CD4-positive, alpha-beta T cell treated with Interleukin-12 subunit alpha and Interleukin-12 subunit beta, for 1 hour (primary cell): ENCODE measurements around the gene SPECC1L.
A peak's percentile ranks its signal among the peaks of the same experiment; 100 is the strongest.

Experiments used
- DNase-seq: peaks from one replicate; pipeline ENCODE4 v3.0.0-alpha.2; 2020

The SPECC1L gene

DNA sequence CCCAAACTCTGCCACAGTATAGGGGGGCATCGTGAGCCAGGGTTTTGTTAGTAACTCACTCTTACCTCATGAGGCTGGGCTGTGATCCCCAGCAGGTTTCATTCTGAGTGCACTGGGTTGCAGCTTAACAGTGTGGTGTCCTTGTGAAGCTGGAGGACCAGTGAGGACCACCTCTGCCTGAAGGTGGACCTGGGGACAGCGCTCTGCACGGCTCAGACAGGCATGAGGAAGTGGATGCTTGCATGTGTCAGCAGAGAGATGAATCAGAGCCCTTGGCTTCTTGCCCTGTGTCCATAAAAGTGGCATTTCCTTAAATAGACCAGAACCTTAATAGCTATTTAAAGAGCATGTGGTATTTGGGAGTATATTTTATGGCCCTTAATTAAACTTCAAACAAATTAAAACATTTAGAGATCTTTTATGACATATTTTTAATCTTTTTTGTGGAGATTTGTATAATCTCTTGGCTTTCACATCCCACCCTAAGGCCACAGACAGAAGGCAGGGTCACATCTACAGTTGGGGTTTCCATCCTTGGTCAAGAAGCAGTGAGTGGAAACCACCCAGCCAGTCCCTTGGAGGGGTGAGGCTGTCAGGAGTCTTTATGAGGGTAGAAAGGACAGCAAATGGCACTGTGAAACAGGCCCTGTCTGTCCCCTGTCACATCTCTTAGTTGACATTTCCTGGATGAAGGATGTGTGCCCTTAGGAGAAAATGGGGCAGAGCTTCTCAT is 132.0 kb downstream of the SPECC1L start:
- DNase-seq = no peak

DNA sequence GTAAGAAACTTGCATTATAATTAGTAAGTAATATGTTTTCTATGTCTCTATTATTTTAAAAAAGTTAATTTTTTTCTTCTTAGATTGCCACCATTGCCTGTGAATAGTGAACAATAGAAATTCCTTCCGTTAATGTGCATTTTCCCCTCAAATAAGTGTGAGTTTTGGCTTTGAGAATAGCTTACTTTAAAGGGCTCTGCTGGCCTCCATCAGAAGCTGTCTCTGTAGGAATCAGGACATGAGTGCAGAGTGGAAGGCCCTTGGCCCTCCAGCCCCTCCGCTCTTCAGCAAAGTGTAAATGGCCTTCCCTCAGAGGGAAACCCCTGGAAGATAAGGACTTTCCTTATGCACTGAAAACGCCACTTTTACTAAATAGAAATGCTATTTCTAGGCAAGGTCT is 132.7 kb downstream of the SPECC1L start:
- no peak for DNase-seq

DNA sequence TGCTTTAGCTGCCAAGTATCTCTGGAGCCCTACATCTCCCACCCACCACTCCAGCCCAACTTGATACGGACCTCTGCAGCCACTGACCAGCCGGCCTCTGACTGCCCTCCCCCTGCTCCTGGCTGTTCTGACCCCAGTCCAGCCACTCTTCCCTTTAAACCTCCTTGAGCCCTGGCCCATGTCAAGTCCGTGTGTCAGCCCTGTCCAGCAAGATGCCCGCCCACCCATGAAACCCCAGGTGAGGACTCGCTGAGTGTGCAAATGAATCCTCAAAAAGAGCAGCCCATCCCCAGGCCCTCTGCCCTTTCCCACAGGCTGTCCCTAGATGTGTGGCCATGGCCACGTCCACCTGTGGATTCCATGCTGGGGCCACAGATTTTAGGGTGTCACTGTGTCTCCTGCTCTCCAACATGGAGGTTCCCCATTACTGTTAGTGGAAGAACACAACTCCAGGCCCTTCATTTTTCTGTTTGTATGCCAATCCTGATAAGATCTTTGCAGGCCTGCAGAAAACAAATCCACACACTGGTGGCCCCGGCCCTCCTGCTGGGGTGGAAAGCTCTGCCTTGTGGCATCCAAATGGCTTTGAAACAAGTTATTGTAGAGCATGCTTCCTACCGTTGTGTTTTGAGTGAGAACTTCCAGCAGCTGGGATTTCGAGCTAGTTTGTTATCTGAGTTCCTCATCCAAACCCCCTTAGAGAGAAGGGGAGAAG is 134.1 kb downstream of the SPECC1L start:
- DNase-seq = no peak

DNA sequence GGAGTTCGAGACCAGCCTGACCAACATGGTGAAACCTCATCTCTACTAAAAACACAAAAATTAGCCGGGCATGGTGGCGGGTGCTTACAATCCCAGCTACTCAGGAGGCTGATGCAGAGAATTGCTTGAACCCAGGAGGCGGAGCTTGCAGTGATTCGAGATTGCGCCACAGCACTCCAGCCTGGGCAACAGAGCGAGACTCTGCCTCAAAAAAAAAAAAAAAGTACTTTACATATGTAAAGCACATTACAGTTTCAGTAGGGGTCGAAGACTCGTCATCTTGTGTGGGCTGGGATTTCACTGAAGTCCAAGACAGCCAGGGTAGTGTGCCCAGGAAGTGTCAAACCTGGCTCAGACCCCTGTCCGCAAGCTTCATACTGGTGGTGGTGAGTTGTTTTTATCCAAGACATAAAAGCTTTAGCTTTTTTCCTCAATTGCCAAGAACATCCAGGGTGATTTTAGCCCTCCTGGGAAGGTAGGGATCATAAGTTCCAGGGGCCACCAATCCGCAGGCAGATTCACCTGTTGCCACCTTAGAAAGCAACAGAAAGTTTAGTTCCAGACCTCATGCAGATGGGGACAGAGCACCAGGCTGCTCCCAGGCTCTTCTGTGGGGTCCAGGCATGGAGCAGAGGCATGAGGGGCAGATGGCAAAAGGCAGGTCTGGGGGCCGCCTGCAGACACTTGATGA is 135.1 kb downstream of the SPECC1L start:
- no peak for DNase-seq

DNA sequence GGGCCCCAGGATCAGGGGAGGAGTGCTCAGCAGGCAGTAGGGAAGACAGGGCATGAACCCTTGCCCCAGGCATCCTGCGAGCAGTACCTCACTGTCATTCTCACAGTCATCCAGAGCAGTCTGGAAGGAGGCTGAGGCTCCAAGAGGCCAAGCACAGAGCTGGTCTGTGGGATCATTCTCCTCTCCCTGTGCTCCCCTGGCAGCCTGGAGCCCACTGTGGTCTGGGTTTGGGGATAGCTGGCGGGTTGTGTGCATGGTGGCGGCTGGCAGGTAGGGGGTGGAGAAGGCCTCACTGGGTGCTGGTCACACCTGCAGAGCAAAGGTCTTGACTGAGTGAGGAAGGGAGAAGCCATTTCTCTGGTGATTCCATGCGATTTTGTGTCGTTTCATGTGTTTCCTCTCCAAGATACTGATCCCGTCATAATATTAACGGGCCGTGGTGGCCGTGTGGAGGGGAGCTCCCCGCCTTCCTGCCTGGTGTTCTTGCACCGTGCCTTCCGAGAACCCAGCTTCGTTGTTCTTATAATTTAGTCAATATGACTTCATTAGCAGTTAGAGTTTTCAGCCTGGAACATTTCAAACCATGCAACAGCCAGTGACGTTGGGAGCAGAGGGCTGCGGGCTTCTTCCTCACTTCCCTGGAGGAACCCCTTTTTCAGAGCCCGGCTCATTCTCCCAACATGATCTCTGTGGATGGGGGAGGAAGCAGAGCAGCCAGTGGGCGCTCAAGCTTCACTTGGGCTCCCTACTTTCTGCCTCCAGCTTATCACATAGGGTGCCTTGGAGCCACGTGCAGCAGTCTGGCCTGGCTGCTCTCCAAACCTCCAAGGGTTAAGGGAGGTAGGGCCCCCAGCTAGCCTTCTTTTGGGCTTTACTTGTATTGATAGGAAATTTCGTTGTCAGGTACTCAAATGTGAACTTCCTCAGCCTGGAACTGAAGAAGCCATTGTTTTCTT is 136.0 kb downstream of the SPECC1L start:
- no peak for DNase-seq

DNA sequence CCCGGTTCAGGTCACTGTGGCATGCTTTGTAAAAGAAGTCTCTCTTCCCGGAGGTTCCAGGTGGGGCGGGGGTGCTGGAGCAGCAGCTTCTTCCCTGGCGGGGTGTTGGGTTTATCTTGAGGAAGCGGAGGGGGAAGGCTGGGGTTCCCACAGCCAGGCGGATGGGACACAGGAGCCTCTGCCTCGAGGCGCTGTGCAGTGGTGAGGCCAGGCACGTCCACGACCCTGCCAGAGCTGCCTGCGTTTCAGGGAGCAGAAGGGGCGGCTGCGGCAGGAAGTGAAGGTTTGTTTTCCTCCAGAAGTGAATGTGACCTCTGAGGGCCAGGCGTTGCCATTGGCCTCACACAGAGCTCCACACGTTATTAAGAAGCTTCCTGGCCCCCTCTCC is 136.6 kb downstream of the SPECC1L start:
- no peak for DNase-seq

DNA sequence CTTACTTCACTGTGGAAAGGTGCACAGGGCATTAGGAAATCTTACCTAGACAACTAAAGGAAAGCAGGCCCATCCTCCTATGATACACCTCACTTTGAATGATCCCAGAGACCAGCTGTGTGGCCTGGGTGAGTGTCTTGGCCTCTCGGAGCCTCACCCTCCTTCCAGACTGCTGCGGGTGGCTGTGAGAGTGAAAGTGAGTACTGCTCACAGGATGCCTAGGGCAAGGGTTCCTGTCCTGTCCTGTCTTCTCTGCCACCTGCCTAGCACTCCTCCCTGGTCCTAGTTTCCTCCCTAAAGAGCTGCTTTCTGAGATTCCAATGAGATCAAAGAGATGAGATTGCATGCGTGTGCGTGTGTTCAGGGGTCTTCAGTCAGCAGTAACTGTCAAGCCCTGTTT is 137.3 kb downstream of the SPECC1L start:
- DNase-seq = no peak

DNA sequence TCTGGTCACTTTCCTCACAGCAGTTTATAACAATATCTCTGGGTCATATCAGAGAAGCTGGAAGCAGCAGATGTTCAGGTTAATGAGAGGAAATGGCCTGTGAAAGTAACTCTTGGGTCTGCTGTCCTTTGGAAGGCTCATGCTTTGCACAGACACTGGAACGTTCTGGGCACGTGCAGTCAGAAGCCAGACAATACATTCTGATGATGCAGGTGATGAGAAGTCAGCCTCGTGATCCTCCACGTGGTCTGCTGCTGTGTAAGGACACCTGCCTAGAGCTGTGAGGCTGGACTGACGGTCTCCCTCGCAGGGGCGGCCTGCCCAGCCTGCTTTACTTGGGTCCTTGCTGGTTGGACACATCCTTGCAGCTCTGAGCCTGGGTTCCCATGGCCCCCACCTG is 138.0 kb downstream of the SPECC1L start:
- DNase-seq = no peak

DNA sequence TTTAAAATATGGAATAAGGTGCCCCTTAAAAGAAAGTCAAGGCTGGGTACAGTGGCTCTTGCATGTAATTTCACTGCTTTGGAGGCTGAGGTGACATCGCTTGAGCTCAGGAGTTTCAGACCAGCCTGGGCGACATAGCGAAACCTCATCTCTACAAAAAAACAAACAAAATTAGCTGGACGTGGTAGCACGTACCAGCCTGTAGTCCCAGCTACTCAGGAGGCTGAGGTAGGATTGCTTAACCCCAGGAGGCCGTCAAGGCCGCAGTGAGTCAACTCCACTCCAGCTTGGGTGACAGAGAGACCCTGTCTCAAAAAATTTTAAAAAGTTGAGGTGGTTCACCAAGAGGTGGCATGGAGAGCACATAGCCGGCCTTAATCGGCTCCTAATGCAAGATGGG is 139.1 kb downstream of the SPECC1L start:
- DNase-seq = no peak

DNA sequence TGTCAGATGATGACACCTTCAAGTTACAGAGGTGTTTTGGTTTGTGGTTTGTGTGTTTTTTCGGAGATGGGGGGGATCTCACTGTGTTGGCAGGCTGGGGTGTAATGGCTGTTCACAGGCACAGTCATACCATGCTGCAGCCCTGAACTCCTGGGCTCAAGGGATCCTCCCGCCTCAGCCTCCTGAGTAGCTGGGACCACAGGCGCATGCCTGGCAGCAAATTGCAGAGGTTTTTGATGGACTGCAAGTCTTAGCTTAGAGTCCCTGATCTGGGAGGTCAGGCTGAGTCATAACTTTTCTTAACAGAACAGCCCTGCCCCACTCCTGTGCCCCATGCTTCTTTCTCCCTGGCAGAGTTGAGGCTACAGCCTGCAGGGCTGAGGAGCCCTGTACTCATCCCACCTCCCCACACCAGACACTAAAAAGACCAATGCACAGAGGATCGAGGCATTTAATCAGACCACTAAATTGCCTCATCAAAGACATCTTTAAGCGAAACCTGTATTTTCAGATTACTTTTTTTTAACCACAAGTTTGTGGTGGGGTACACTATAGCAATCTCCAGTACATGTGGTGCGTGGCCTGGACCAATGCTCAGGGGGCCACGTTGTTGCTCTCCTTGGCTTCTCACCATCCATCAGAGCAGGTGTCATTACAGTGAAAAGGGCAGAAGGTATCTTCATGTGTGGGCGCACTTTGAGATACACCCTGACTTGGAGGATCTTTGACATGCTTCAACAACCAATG is 139.7 kb downstream of the SPECC1L start:
- peak; percentile 29 for DNase-seq

DNA sequence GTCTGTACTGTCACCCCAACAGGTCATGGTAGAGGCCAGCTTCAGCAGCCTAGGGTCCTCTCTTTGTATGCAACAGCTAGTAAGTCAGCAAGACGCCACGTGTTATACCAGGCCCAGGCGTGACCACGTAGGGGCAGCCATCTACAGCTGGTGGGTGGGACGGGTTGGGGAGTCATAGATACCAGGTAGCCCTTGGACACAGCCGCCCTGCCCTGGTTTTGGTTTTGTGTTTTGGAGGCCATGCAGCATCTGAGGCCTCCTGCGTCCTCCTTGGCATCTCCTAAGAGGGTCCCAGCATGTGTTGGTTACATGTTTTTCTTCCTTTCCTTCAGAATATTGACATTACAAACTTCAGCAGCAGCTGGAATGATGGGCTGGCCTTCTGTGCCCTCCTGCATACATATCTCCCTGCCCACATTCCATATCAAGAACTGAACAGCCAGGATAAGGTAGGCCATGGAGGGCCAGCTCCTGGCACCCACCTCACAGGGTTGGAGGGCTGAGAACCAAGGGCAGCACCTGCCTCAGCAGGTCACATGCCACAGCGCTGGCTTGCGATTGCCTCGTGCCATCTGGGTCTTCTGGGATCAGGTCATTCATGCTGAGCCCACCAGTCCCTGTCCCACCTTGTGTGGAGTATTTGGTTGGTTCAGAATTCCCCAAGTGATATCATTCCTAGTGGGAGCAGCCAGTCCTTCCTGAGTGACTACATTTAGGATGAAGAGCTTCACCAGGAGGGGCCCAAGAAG is 140.8 kb downstream of the SPECC1L start:
- DNase-seq = no peak

DNA sequence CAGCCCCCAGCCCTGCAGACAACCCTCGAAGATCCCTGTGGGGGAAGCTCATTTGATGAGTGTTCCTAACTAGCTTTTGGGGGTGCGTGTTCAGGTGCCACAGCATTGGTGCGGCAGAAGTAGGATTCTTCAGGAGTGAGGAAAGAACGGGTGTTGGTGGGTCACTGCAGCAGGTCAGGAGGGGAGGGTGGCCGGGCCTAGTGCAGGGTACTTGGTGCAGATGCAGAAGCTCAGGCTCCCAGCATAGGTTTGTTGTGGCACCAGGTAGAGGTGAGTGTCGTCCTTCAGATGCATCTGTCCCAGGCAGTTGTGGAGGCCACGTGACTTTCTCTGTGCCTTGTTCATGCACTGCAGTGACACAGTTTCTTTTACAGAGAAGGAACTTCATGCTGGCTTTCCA is 141.6 kb downstream of the SPECC1L start:
- DNase-seq = no peak

DNA sequence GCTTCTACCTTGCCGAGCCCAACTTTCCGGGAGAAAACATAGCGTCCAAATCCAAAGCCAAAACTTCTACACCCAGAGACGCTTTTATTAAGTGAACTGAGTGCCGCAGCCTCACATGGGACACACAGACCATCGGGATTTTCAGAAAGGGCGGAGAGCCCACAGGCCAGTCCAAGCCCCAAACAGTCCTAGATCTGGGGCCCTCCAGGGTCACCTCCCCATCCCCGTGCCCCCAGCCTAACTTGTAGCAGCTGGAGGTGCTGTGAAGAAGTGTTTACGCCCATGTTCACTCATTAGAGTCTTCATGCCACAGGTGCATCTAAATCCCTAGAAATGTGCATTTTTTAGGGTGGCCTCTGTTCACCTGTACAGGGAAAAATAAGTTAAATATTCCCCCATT is 142.6 kb downstream of the SPECC1L start:
- DNase-seq = no peak

DNA sequence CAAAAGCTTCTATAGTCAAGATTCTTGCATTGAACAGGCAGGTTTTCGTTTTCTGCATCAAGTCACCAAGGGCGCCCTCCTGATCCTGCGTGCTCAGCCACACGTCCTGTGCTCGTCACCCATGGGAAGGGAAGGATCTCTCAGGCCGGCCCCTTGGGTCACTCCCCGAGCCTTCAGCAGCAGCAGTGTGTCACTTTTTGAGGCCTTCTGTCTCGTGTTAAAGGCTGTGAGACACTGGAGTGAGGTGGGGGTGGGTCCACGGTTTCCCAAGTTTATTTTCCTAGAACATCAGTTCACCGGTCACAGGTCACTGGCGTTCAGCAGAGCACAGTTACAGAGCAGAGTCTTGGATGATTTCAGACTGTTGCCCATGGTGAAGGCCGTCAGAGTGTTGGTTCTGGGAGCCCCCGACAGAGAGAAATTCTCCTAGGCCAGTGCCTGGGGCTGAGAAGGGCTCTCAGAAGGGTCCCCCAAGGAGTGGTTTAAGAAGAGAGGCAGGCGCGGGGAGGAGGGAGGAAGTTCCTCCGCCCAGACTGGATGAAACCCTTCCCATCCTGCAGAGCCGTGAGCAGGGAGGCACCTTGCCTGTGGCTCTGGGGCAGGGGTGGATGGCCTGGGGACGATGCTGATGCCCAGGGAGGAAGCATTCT is 143.2 kb downstream of the SPECC1L start:
- DNase-seq = no peak

DNA sequence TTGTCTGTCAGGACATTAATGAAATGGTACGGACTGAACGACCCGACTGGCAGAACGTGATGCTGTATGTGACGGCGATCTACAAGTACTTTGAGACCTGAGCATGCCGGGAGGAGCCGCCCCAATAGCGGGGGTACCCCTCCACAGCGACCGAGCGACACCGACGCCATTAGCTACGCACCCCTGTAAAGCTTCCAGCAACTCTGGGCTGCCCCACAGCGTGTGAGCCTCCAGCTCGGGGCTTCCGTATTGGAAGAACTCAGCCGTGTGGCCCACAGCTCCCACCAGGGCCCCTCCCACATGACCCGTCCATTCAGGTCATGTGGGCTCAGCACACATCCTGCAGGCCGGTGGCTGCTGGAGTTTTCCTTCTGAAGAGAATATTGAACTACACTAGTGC is 143.9 kb downstream of the SPECC1L start:
- no peak for DNase-seq

DNA sequence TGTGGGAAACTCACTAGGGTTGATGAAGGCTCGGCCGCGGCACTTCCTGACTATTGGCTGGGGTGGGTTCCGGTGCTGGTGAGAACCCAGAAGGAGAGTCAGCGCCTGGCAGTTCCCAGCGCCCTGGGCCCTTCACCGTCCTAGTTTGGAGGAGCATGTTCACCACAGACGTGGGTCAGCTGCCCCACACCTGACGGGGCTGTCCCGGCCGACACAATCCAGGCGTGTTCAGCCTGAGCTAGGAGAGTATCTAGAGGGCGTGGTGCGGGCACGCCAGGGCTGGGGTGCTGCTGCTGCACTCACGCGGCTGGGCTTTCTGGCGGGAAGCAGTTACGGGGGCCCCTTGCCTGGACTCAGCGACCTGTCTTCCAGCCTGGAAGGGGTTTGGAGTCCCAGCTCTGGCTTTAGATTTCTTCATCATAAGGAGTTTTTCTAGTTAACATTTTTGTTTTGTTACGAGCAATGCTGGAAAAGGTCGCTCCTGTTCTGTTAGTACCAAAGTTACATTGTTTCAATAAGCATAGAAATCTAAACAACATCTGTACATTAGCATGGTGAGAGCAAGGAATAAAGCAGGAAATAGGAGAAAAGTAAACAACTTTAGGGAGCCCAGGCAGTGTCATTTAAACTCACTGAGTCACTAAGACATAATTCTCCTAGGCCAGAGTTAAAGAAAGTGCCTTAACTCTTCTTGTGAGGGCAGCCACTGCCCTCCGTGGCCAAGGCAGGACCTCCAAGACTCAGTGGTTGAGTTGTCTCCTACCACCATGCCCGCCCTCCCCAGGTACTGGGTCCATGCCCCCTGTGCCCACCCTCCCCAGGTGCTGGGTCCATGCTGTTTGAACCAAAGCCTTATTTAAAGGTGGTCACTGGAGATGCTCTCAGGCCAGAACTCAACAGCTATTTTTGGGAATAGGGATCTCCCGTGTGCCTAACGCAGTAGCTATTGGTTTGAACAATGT is 144.6 kb downstream of the SPECC1L start:
- DNase-seq = no peak

DNA sequence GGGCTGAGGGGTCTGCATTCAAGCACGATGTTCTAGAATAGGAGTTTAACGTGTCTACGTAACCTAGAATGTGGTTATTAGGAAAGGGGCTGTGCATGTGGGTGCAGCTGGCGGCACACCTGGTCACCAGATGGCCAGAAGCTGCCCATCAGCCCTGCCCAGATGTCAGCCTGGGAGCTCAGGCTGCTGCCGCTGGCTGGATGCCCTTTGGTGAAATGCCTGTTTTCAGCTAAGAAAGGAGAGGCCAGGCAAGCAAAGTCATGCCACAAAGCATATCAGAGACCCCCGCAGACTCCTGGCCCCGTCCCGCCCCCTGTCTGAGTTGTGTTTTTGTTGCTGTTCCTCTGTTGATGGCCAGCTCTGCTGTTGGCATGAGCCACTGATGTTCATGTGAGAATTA is 145.5 kb downstream of the SPECC1L start:
- no peak for DNase-seq

DNA sequence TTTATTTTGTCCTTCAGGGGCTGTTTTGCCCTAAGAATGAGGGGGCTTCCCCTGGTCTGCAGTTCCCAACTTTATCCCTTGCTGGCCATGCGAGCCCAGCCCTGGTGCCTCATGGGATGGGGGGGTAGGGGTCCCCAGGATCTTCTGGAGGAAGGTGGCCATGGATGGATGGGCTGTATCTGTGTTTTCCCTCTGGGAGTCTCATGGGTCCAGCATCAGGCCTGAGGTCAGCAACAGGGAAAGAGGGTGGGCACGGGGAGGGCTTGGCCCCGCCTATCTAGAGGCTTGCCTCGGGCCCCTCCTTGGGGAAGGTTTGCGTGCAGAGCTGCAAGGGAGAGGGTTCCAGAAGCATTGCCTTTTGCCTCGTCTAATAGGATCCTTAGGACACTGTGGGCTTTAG is 146.0 kb downstream of the SPECC1L start:
- DNase-seq = no peak

DNA sequence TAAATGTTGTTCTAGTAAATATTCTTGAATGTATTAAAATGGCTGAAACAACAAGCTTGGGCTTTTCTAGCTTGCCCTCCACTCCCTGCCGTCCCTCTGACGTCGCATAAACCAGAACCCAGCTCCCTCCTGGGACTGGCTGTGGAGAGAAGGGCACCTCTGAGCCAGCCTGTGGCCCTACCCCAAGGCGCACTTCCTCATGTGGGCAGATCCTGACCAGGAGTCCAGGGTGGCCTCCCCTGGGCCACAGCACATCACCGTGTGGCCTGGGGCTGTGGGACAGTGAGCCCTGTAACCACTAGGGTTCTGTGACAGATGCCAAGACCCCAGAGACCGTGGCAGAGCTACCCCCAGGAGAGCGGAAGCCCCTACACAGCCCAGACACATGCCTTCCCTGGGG is 146.6 kb downstream of the SPECC1L start:
- DNase-seq = no peak
